ENCODE results near the gene OR13J1. TPM values are rescaled to one million over a fixed set of nuclear protein-coding genes. Genes with fewer than 3 reads are reported as not detected.

OR13J1 gene
- total RNA-seq, 1 experiment from 2014 or later, result not detected

DNA sequence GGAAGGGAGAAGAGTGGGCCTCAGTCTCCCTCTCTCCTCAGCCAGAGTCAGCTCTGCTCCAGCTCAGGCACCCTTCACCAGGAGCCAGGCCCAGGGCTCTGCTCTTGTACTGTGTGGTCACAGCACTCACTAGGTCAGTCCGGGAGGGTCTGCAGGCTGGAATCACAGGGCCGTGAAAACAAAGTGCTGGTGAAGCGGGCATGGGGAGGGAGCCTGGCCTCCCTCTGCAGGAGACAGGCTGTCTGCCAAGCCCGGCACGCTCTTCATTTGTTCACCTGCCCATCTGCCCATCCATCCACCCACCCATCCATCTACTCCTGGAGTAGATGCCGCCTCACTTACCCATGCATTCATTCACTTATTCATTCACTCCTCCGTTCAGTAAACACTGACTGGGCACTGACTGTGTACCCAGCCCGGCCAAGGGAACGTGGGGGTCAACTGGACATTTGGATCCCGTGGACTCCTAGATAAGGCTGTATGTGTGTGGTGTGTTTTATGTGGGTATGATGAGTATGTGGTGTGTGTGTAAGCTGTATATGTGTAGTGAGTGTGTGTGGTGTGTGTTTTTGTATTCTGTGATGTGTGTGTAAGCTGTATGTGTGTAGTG lies 42.7 kb upstream of the OR13J1 start:
- no peaks in the 10 kb centered on the region for H3K79me2 ChIP-seq (ENCODE audit: low read length)
- no peaks in the 10 kb centered on the region for H3K4me1 ChIP-seq (ENCODE audit: low read length)
- no peaks in the 10 kb centered on the region for H4K20me1 ChIP-seq (ENCODE audit: insufficient read depth, low read depth, low read length)
- no peaks in the 10 kb centered on the region for H3K36me3 ChIP-seq (ENCODE audit: insufficient read depth, low read length)
- no peaks in the 10 kb centered on the region for H3K9me2 ChIP-seq (replicated peaks; ENCODE audit: insufficient read depth, low read length)
- H3K27ac ChIP-seq (ENCODE audit: low read length), result no peak overlapping the region
- H3K4me3 ChIP-seq (ENCODE audit: low read length), result no peak overlapping the region
- no peak overlapping the region for H3K9ac ChIP-seq (ENCODE audit: low read length)
- no peak overlapping the region for H3K4me2 ChIP-seq (ENCODE audit: low read depth, low read length, poor library complexity, severe bottlenecking)
- H2AFZ ChIP-seq (ENCODE audit: low read length), result no peak overlapping the region
- H3K9me3 ChIP-seq (ENCODE audit: low read length), result no peaks in the 10 kb centered on the region
- no peaks in the 10 kb centered on the region for H3K27me3 ChIP-seq (ENCODE audit: low read length)
- DNase-seq, result no peak

DNA sequence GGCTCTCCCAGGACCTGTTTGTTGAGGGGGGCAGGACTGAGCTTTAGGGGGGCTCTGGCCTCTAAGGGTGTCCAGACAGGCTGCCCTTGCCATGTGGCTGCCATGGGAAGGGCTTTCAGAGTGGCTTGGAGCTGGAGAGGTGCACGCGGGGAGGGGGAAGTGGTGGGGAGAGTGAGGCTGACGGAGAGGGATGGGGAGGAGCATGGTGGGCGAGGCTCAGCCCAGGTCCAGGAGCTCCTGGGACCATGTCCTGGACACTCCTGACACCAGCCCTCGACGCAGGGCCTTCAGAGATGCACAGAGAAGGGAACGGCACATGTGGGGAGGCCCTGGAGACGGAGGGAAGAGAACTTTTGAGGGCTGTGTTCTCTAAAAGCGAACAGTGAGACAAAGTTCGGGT lies 41.5 kb upstream of the OR13J1 start:
- Histone ChIP-seq H3K36me3 (ENCODE audit: insufficient read depth, low read length) (no peaks in the 10 kb centered on the region), H2AFZ (ENCODE audit: low read length) (no peak overlapping the region), H4K20me1 (ENCODE audit: insufficient read depth, low read depth, low read length) (no peaks in the 10 kb centered on the region), H3K9ac (ENCODE audit: low read length) (no peak overlapping the region), H3K27me3 (ENCODE audit: low read length) (no peaks in the 10 kb centered on the region), H3K27ac (ENCODE audit: low read length) (no peak overlapping the region), H3K4me2 (ENCODE audit: low read depth, low read length, poor library complexity, severe bottlenecking) (no peak overlapping the region), H3K9me2 (replicated peaks; ENCODE audit: insufficient read depth, low read length) (no peaks in the 10 kb centered on the region), H3K9me3 (ENCODE audit: low read length) (no peaks in the 10 kb centered on the region), H3K79me2 (ENCODE audit: low read length) (no peaks in the 10 kb centered on the region), H3K4me1 (ENCODE audit: low read length) (no peaks in the 10 kb centered on the region), H3K4me3 (ENCODE audit: low read length) (no peak overlapping the region)
- no peak for DNase-seq

DNA sequence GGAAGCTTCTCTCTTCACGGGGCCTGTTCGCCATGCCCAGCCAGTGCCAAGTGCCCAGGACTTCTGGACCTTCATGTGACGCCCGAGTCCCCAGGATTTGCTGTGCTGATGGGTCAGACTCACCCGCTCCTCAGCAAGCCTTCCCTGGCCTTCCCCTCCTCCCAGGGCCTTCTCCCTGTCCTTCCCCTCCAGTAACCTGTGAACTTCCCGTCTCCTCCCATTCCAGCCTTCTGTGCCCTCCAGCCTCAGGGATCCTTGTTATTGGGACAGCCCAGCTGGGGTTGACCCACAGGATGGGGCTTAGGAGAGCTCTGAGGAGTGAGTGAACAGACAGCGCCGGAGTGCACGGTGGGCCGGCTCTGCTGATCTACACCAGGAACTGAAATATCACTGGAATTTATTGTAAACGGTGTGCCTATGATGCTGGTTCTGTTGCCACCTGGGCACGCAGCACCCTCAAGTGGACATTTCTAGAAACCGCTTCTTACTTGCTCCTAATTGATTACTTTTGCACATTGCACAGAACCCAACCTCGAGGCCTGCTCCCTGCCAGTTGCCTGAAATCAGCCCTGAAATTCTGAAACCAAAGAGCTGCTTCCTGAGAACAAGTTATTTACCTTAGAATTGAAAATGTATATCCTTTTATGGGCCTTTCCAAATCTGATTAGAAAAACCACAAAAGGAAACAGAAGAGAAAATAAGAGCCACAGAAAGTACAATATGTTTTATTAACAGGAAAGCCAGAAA lies 40.6 kb upstream of the OR13J1 start:
- Histone ChIP-seq H3K27ac (ENCODE audit: low read length) (no peak overlapping the region), H3K4me1 (ENCODE audit: low read length) (no peaks in the 10 kb centered on the region), H3K4me3 (ENCODE audit: low read length) (no peak overlapping the region), H3K9me2 (replicated peaks; ENCODE audit: insufficient read depth, low read length) (no peaks in the 10 kb centered on the region), H3K9me3 (ENCODE audit: low read length) (no peaks in the 10 kb centered on the region), H2AFZ (ENCODE audit: low read length) (no peak overlapping the region), H3K9ac (ENCODE audit: low read length) (no peak overlapping the region), H3K36me3 (ENCODE audit: insufficient read depth, low read length) (no peaks in the 10 kb centered on the region), H3K27me3 (ENCODE audit: low read length) (no peaks in the 10 kb centered on the region), H4K20me1 (ENCODE audit: insufficient read depth, low read depth, low read length) (no peaks in the 10 kb centered on the region), H3K4me2 (ENCODE audit: low read depth, low read length, poor library complexity, severe bottlenecking) (no peak overlapping the region), H3K79me2 (ENCODE audit: low read length) (no peaks in the 10 kb centered on the region)
- DNase-seq, result peak; percentile 69

DNA sequence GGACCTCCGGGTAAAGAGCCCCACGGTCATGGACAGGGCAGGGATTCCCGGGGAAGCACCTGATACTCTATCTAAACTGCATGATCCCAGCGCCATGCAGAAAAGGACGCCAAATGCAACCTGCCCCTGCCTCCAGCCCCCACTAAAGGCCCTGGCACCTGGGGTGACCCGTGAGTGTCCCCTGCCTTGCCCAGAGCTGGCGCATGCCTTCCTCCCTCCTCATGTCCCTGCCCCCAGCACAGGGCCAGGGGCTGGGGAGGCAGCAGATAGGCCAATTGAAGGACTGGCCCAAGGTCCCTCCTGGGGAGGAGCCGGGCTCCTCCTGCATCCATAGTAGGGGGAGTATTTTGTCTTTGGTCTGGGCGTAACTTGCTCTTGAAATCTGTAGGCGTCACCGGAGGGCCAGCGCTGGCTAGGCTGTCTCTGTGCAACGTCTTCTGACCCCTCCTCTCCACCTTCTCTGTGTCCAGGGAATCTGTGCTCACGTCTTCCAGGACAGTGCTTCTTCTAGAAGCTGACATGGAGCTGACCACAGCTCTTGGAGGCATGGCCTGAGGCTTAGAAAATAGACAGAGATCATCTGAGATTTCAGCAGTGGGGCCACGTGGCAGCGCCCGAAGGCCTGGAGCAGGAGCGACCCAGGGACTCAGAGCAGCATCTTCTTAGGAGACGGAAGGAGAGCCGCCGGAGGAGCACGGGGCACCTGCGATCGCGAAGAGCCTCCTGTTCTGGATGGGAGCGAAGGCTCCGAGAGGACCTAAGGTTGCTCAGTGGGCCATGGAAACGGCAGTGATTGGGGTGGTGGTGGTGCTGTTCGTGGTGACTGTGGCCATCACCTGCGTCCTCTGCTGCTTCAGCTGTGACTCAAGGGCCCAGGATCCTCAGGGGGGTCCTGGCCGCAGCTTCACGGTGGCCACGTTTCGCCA lies 39.7 kb upstream of the OR13J1 start:
- Histone ChIP-seq H3K9me3 (ENCODE audit: low read length) (no peaks in the 10 kb centered on the region), H3K4me2 (ENCODE audit: low read depth, low read length, poor library complexity, severe bottlenecking) (no peak overlapping the region), H3K9ac (ENCODE audit: low read length) (no peak overlapping the region), H2AFZ (ENCODE audit: low read length) (no peak overlapping the region), H3K4me3 (ENCODE audit: low read length) (no peak overlapping the region), H3K36me3 (ENCODE audit: insufficient read depth, low read length) (no peaks in the 10 kb centered on the region), H3K79me2 (ENCODE audit: low read length) (no peaks in the 10 kb centered on the region), H3K27ac (ENCODE audit: low read length) (no peak overlapping the region), H3K4me1 (ENCODE audit: low read length) (no peaks in the 10 kb centered on the region), H3K9me2 (replicated peaks; ENCODE audit: insufficient read depth, low read length) (no peaks in the 10 kb centered on the region), H3K27me3 (ENCODE audit: low read length) (no peaks in the 10 kb centered on the region), H4K20me1 (ENCODE audit: insufficient read depth, low read depth, low read length) (no peaks in the 10 kb centered on the region)
- DNase-seq, result no peak

DNA sequence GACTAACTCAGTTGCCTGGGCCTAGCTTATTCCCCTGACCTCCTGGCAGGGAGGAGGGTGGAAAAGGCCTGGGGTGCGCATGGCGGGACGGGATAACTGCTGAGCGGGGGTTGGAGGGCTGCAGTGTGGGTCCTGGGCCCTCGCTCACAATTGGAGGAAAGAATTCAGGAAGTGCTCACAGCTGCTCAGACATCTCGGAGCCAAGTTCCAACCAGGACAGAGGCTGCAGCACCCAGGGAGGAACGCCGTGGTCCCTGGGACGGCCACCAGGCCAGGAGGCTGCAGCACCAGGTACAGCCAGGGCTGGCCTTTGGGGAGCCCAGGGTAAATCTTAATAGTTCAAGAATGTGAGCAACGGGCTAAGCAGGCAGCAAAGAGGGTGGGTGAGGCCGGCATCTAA lies 39.1 kb upstream of the OR13J1 start, which contains the start of gene SPAAR:
Gene SPAAR (plus strand): TSS at position 217 of the 400 bp plus-strand sequence. CDS start 974 bp downstream, outside the sequence.
- no peaks in the 10 kb centered on the region for H3K9me3 ChIP-seq (ENCODE audit: low read length)
- no peaks in the 10 kb centered on the region for H3K27me3 ChIP-seq (ENCODE audit: low read length)
- H3K4me1 ChIP-seq (ENCODE audit: low read length), result no peaks in the 10 kb centered on the region
- no peaks in the 10 kb centered on the region for H3K36me3 ChIP-seq (ENCODE audit: insufficient read depth, low read length)
- H2AFZ ChIP-seq (ENCODE audit: low read length), result no peak within 1 kb of the TSS
- H3K9me2 ChIP-seq (replicated peaks; ENCODE audit: insufficient read depth, low read length), result no peaks in the 10 kb centered on the region
- H3K27ac ChIP-seq (ENCODE audit: low read length), result no peak within 1 kb of the TSS
- H4K20me1 ChIP-seq (ENCODE audit: insufficient read depth, low read depth, low read length), result no peaks in the 10 kb centered on the region
- H3K4me2 ChIP-seq (ENCODE audit: low read depth, low read length, poor library complexity, severe bottlenecking), result no peak within 1 kb of the TSS
- H3K79me2 ChIP-seq (ENCODE audit: low read length), result no peaks in the 10 kb centered on the region
- H3K4me3 ChIP-seq (ENCODE audit: low read length), result no peak within 1 kb of the TSS
- no peak within 1 kb of the TSS for H3K9ac ChIP-seq (ENCODE audit: low read length)
- no peak for DNase-seq

DNA sequence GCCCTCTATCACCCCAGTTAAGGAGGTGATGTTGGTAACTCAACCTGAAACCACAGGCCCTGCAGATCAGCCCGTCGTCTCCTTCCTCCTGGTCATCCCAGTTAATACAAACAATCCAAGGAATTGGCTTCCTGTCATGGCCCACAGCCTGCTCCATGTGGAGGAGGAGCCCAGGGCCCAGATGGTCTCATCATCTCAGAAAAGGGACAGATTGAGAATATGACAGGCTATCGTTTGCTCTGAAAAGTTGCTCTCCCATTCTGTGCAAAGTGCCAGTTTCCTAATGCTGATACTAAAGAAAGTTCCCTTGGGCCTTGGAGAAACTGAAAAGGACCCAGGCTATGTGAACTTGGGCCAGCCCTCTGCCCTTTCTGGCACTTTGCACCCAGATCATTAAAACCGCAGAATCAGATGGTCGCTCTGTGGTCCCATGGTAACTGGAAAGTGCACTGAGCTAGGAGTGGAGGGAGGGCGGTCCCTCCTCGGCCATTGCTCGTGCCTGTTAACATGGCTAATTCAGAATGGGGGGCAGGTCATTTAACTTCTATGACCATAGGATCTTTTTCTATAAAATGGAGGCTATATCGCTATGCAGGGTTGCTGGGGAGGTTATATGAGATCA lies 38.4 kb upstream of the OR13J1 start:
- H3K9me3 ChIP-seq (ENCODE audit: low read length), result no peaks in the 10 kb centered on the region
- no peak overlapping the region for H3K4me3 ChIP-seq (ENCODE audit: low read length)
- no peak overlapping the region for H2AFZ ChIP-seq (ENCODE audit: low read length)
- H3K9me2 ChIP-seq (replicated peaks; ENCODE audit: insufficient read depth, low read length), result no peaks in the 10 kb centered on the region
- DNase-seq, result no peak
- H3K9ac ChIP-seq (ENCODE audit: low read length), result no peak overlapping the region
- no peak overlapping the region for H3K27ac ChIP-seq (ENCODE audit: low read length)
- no peaks in the 10 kb centered on the region for H4K20me1 ChIP-seq (ENCODE audit: insufficient read depth, low read depth, low read length)
- no peaks in the 10 kb centered on the region for H3K36me3 ChIP-seq (ENCODE audit: insufficient read depth, low read length)
- no peak overlapping the region for H3K4me2 ChIP-seq (ENCODE audit: low read depth, low read length, poor library complexity, severe bottlenecking)
- no peaks in the 10 kb centered on the region for H3K27me3 ChIP-seq (ENCODE audit: low read length)
- H3K79me2 ChIP-seq (ENCODE audit: low read length), result no peaks in the 10 kb centered on the region
- H3K4me1 ChIP-seq (ENCODE audit: low read length), result no peaks in the 10 kb centered on the region

DNA sequence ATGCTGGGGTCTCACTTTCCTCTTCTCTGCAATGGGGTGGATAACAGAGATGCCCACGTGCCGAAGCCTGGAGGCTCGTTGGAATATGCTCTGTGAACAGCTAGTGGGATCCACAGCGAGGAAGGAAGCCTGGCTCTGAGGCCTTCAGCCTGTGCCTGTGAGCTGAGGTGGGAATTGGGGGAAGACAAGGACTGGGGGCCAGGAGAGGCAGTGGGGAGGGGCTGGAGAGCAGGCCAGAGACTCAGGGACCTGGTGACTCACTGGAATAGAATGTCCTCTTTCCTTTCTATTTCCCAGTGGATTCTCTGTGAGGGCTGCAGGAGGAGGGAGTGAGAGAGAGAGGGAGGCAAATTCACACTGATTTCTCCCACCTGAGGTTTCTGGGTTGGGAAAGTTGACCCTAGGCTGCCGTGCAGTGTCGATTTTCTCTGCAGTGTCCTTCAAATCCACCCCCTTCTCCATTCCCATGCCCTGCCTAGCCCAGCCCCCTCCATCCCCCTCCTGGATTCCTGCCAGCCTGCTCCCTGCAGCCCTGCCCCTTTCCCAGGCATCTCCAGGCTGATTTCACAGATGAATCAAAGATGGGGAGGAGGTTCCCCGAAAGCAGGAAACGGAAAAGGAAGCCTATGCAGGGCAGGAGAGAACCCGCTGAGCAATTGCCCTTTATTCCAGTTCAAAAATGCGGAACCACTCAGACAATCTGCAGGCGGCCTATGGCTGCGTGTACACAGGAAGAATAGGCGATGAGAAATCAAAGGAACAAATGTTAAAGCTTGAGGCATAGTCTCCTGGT lies 37.7 kb upstream of the OR13J1 start:
- no peak overlapping the region for H3K9ac ChIP-seq (ENCODE audit: low read length)
- no peak overlapping the region for H2AFZ ChIP-seq (ENCODE audit: low read length)
- no peaks in the 10 kb centered on the region for H3K4me1 ChIP-seq (ENCODE audit: low read length)

More for the DNA sequence above, 37.7 kb upstream of the OR13J1 start:
- no peaks in the 10 kb centered on the region for H3K79me2 ChIP-seq (ENCODE audit: low read length)
- H4K20me1 ChIP-seq (ENCODE audit: insufficient read depth, low read depth, low read length), result no peaks in the 10 kb centered on the region
- no peaks in the 10 kb centered on the region for H3K36me3 ChIP-seq (ENCODE audit: insufficient read depth, low read length)
- DNase-seq, result no peak
- no peaks in the 10 kb centered on the region for H3K9me2 ChIP-seq (replicated peaks; ENCODE audit: insufficient read depth, low read length)
- H3K27me3 ChIP-seq (ENCODE audit: low read length), result no peaks in the 10 kb centered on the region
- no peak overlapping the region for H3K4me3 ChIP-seq (ENCODE audit: low read length)
- H3K27ac ChIP-seq (ENCODE audit: low read length), result no peak overlapping the region
- no peak overlapping the region for H3K4me2 ChIP-seq (ENCODE audit: low read depth, low read length, poor library complexity, severe bottlenecking)
- H3K9me3 ChIP-seq (ENCODE audit: low read length), result no peaks in the 10 kb centered on the region

All from Karpas-422 (cell line).